Mammary epithelial cell (primary cell): Measurements from ENCODE around the gene FBXO46.

Experiments used
- CTCF ChIP-seq, 2 donors: IDR thresholded peaks in 1 of 2; conservative IDR thresholded peaks in 1 of 2; 2 replicates each; pipeline ENCODE4 v1.5.1; 2011 to 2012; ENCODE audit warnings: inconsistent platforms in 2 of 2, low read length in 2 of 2, mild to moderate bottlenecking in 2 of 2, control low read depth in 1 of 2, low read depth in 1 of 2; ENCODE audit not compliant: insufficient read depth in 1 of 2; ENCODE audit errors: extremely low read depth in 1 of 2
- EZH2 ChIP-seq: IDR thresholded peaks from 2 replicates; pipeline ENCODE4 v1.6.1; 2012; ENCODE audit warnings: low read length, inconsistent platforms, borderline replicate concordance

- no peak for TF ChIP-seq CTCF (conservative IDR thresholded peaks at IDR 0.05 in 1 of 2, IDR thresholded peaks at IDR 0.05 in 1 of 2; ENCODE audit: extremely low read depth in 1 of 2, insufficient read depth in 1 of 2, low read depth in 1 of 2, low read length in 2 of 2)
- TF ChIP-seq EZH2 = no peak
Observed at GRCh38 chr19:45758921-45759320, 28.2 kb upstream of the FBXO46 start.
